Fibroblast of lung (primary cell): ENCODE measurements around the gene GUCY2C.

Experiments used
- EZH2 ChIP-seq: IDR thresholded peaks from 2 replicates; pipeline ENCODE4 v1.5.1; 2012; ENCODE audit warnings: low read length, control low read depth, mild to moderate bottlenecking; ENCODE audit errors: missing control alignments
- TF ChIP-seq, protein P1 (sequence below), 2 donors: IDR thresholded peaks in 1 of 2; conservative IDR thresholded peaks in 1 of 2; 1 replicate in 1 of 2; 2 replicates in 1 of 2; pipeline ENCODE4 v1.5.1; 2011 to 2012; ENCODE audit warnings: low read length in 2 of 2, control low read depth in 1 of 2, inconsistent platforms in 1 of 2, low read depth in 1 of 2, mild to moderate bottlenecking in 1 of 2

GRCh38 chr12:14729586-14729985 lies 33.2 kb upstream of the GUCY2C start:
- TF ChIP-seq, protein P1, sequence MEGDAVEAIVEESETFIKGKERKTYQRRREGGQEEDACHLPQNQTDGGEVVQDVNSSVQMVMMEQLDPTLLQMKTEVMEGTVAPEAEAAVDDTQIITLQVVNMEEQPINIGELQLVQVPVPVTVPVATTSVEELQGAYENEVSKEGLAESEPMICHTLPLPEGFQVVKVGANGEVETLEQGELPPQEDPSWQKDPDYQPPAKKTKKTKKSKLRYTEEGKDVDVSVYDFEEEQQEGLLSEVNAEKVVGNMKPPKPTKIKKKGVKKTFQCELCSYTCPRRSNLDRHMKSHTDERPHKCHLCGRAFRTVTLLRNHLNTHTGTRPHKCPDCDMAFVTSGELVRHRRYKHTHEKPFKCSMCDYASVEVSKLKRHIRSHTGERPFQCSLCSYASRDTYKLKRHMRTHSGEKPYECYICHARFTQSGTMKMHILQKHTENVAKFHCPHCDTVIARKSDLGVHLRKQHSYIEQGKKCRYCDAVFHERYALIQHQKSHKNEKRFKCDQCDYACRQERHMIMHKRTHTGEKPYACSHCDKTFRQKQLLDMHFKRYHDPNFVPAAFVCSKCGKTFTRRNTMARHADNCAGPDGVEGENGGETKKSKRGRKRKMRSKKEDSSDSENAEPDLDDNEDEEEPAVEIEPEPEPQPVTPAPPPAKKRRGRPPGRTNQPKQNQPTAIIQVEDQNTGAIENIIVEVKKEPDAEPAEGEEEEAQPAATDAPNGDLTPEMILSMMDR (conservative IDR thresholded peaks at IDR 0.05 in 1 of 2, IDR thresholded peaks at IDR 0.05 in 1 of 2; ENCODE audit: low read depth in 1 of 2, low read length in 2 of 2), result no peak
- TF ChIP-seq EZH2, result no peak
